Right lobe of liver (tissue), 4 donors: ENCODE data around the gene TMEM218.

Experiments used
- CTCF ChIP-seq, 4 donors: fragments of 200-600 bp in 3 of 4; fragments of 450-650 bp in 1 of 4; IDR thresholded peaks; one replicate each; pipeline versions ENCODE4 v1.5.1 to v1.8.0; 2016 to 2022; ENCODE audit warnings: antibody characterized with exemption in 4 of 4, mild to moderate bottlenecking in 2 of 4
- POLR2A ChIP-seq: fragments of 450-650 bp; IDR thresholded peaks from one replicate; pipeline ENCODE4 v1.6.1; 2017; ENCODE audit warnings: antibody characterized with exemption, mild to moderate bottlenecking
- donor health status: DM: no; HTN: no; CAD: no.
- donor health status: DM: no; HTN: no; CAD: no.
- donor health status: DM: no; HTN: yes; CAD: no.

GRCh38 chr11:125141686-125142535, 30.5 kb upstream of the TMEM218 start:
- peak; percentile 89 to 96 (median 90) for TF ChIP-seq CTCF (IDR thresholded peaks at IDR 0.05)
- TF ChIP-seq POLR2A: no peak
